K562 (cell line): Measurements from ENCODE around the gene FRYL. TPM values are rescaled to one million over a fixed set of nuclear protein-coding genes. Genes with fewer than 3 reads are reported as not detected.

Experiments
- ATAC-seq: fragments of 200-7000 bp; cut with Tn5 transposase; 3 replicates; pipeline ENCODE4 v1.9.1; 2020; ENCODE audit warnings: moderate library complexity
- BruUV-seq: library from RNA; stranded (reverse); fragments of 400-500 nt; replicated peaks from 2 replicates; lab custom pipeline; 2021; lab: Mats Ljungman, UMichigan
- CTCF ChIA-PET: fragments of 300-600 bp; formaldehyde crosslinking; extraction: SDS; loops from one replicate; lab custom pipeline; 2021; ENCODE audit warnings: low intra/inter-chr PET ratio; lab: Yijun Ruan, JAX
- POLR2A ChIA-PET: fragments of 300-600, 350-650 bp; sonication (Branson Sonifier 250); formaldehyde crosslinking; extraction: SDS; loops from one replicate; lab custom pipeline; 2021; ENCODE audit warnings: antibody characterized with exemption, inconsistent platforms; lab: Yijun Ruan, JAX
- DNase-seq, 4 experiments: peaks; one replicate each; pipeline versions ENCODE4 v3.0.0 to v3.0.0-alpha.2; 2011 to 2018; ENCODE audit warnings: low spot score in 3 of 4, mixed read lengths in 3 of 4; ENCODE audit errors: extremely low read depth in 1 of 4
- FAIRE-seq: peaks from 2 replicates; lab custom pipeline; 2011; peaks lifted over from hg19 to GRCh38; lab: Jason Lieb, UNC
- H2AFZ ChIP-seq: 2 replicates; pipeline ENCODE4 v1.6.0; 2011; ENCODE audit warnings: low read depth, low read length, control low read depth, inconsistent platforms
- H3K27ac ChIP-seq: fragments of 200-600 bp; 3 replicates; pipeline ENCODE4 v1.8.0; 2011; ENCODE audit warnings: low read depth, mild to moderate bottlenecking, control low read depth, inconsistent platforms, low read length, moderate library complexity, mixed read lengths; ENCODE audit errors: extremely low read depth
- H3K27me3 ChIP-seq, 2 experiments: fragments of 300-600 bp in 1 of 2; 2 replicates in 1 of 2; 3 replicates in 1 of 2; pipeline versions ENCODE4 v1.6.0 to v1.8.0; 2011; ENCODE audit warnings: inconsistent platforms in 2 of 2, low read length in 2 of 2, mild to moderate bottlenecking in 1 of 2, mixed read lengths in 1 of 2, moderate library complexity in 1 of 2; ENCODE audit not compliant: control insufficient read depth in 2 of 2, insufficient read depth in 2 of 2
- H3K36me3 ChIP-seq: fragments of 300-600 bp; 3 replicates; pipeline ENCODE4 v1.8.0; 2011; ENCODE audit warnings: mild to moderate bottlenecking, low read length, inconsistent platforms; ENCODE audit not compliant: control insufficient read depth, insufficient read depth
- H3K4me1 ChIP-seq, 2 experiments: fragments of 200-600 bp in 1 of 2; replicated peaks in 1 of 2; 2 replicates in 1 of 2; 3 replicates in 1 of 2; pipeline versions ENCODE4 v1.5.1 to v1.8.0; 2011; ENCODE audit warnings: inconsistent platforms in 2 of 2, low read length in 2 of 2, mild to moderate bottlenecking in 1 of 2, mixed read lengths in 1 of 2, moderate library complexity in 1 of 2; ENCODE audit not compliant: control insufficient read depth in 2 of 2, insufficient read depth in 2 of 2
- H3K4me2 ChIP-seq: 2 replicates; pipeline ENCODE4 v1.6.1; 2011; ENCODE audit warnings: low read length, control low read depth, inconsistent platforms, mixed read lengths; ENCODE audit not compliant: insufficient read depth
- H3K4me3 ChIP-seq: fragments of 200-600 bp; sonication (generic), shearing (Covaris generic); 2 replicates; pipeline ENCODE4 v1.5.1; 2016; ENCODE audit warnings: control low read depth, inconsistent platforms
- H3K79me2 ChIP-seq: fragments of 200-600 bp; 3 replicates; pipeline ENCODE4 v1.8.0; 2011; ENCODE audit warnings: low read length, inconsistent platforms; ENCODE audit not compliant: control insufficient read depth, insufficient read depth
- H3K9ac ChIP-seq, 2 experiments: 2 replicates each; pipeline versions ENCODE4 v1.6.0 to v1.6.1; 2011; ENCODE audit warnings: low read depth in 2 of 2, low read length in 2 of 2, control low read depth in 1 of 2, inconsistent platforms in 1 of 2, mild to moderate bottlenecking in 1 of 2, mixed read lengths in 1 of 2; ENCODE audit not compliant: insufficient read depth in 1 of 2
- H3K9me1 ChIP-seq: one replicate; pipeline ENCODE4 v1.6.0; 2011; ENCODE audit warnings: inconsistent platforms, mild to moderate bottlenecking, low read length, moderate library complexity; ENCODE audit not compliant: control insufficient read depth, insufficient read depth
- H3K9me3 ChIP-seq: replicated peaks from 2 replicates; pipeline ENCODE4 v1.5.1; 2011; ENCODE audit warnings: low read depth, low read length, inconsistent platforms; ENCODE audit not compliant: control insufficient read depth, insufficient read depth
- H4K20me1 ChIP-seq: replicated peaks from 2 replicates; pipeline ENCODE4 v1.6.1; 2011; ENCODE audit warnings: low read length, inconsistent platforms, mixed read lengths; ENCODE audit not compliant: control insufficient read depth, insufficient read depth
- CBX5 ChIP-seq: IDR thresholded peaks from 2 replicates; pipeline ENCODE4 v1.6.1; 2014; ENCODE audit warnings: low read depth, borderline replicate concordance
- HDAC8 ChIP-seq: fragments of 450-650 bp; IDR thresholded peaks from 2 replicates; pipeline ENCODE4 v1.6.1; 2016; ENCODE audit warnings: mild to moderate bottlenecking, missing genetic modification characterization, moderate library complexity, missing compliant biosample characterization
- KAT7 ChIP-seq: sonication (generic); formaldehyde crosslinking; IDR thresholded peaks from 2 replicates; pipeline ENCODE4 v1.8.0; 2022; ENCODE audit warnings: missing genetic modification reagents, mild to moderate bottlenecking, borderline replicate concordance
- MEIS2 ChIP-seq: fragments of 450-650 bp; IDR thresholded peaks from 2 replicates; pipeline ENCODE4 v1.6.1; 2014; ENCODE audit warnings: mild to moderate bottlenecking; ENCODE audit not compliant: partially characterized antibody
- NFIX ChIP-seq: fragments of 250-450 bp; sonication (Bioruptor Pico); IDR thresholded peaks from 2 replicates; pipeline ENCODE4 v1.4.0; 2020; ENCODE audit warnings: low read depth, mild to moderate bottlenecking, moderate library complexity
- RFX7 ChIP-seq: fragments of 250-450 bp; sonication (Bioruptor Pico); IDR thresholded peaks from 2 replicates; pipeline ENCODE4 v1.5.1; 2021; ENCODE audit warnings: mild to moderate bottlenecking
- RUNX1 ChIP-seq: sonication (generic); IDR thresholded peaks from 2 replicates; pipeline ENCODE4 v1.6.1; 2016; ENCODE audit warnings: antibody characterized with exemption, low read depth
- ZFX ChIP-seq: sonication (generic); formaldehyde crosslinking; IDR thresholded peaks from 2 replicates; pipeline ENCODE4 v1.8.0; 2022; ENCODE audit warnings: mild to moderate bottlenecking, missing genetic modification reagents, moderate library complexity
- in situ Hi-C: fragments of 300-500 bp; cut with MboI; formaldehyde crosslinking; loops from 4 replicates; pipeline ENCODE4 v1.15.0; 2018; ENCODE audit warnings: inconsistent platforms, mixed read lengths
- intact Hi-C: fragments of 100-400 bp; cut with micrococcal nuclease; formaldehyde crosslinking; loops from 2 replicates; pipeline ENCODE4 v1.14.2; 2022
- polyA plus RNA-seq, 8 experiments: library from polyadenylated mRNA; depleted of rRNA in 4 of 8; stranded (reverse) in 5 of 8; unstranded in 3 of 8; fragments of >200 nt; fragmentation: Nextera tagmentation in 2 of 8; fragmentation: Illumina TruSeq in 1 of 8; extraction: Ambion mirVana in 2 of 8; extraction: Trizol in 1 of 8; gene quantifications; 2 replicates each; pipeline versions ENCODE4 v1.2.1 to v1.2.3, GENCODE V29; 2011 to 2014; ENCODE audit warnings: inconsistent platforms in 1 of 8, missing spikeins in 1 of 8
- total RNA-seq, 7 experiments: library from RNA; depleted of rRNA in 6 of 7; stranded (reverse); fragments of >200 nt in 6 of 7; fragmentation: Illumina TruSeq in 2 of 7; extraction: Trizol in 2 of 7; gene quantifications; 2 replicates each; pipeline versions ENCODE4 v1.2.1 to v1.2.3, GENCODE V29; 2011 to 2021; ENCODE audit warnings: low replicate concordance in 1 of 7
- TF ChIP-seq, protein P1 (sequence below): fragments of 450-650 bp; IDR thresholded peaks from 2 replicates; pipeline ENCODE4 v1.6.1; 2016; ENCODE audit warnings: mild to moderate bottlenecking
- TF ChIP-seq, protein P2 (sequence below), 2 experiments: fragments of 450-650 bp; formaldehyde crosslinking in 1 of 2; IDR thresholded peaks; 2 replicates each; pipeline versions ENCODE4 v1.4.0 to v1.6.1; 2014 to 2020; ENCODE audit warnings: mild to moderate bottlenecking in 2 of 2, borderline replicate concordance in 1 of 2, low read depth in 1 of 2

Gene FRYL
- total and polyA plus RNA-seq, 9 of the 15 experiments (the other 6 are each of a cell fraction or from before 2014, with no cell fraction given) = 7.2 to 34.9 (median 15.9) TPM

GRCh38 chr4:48681856-48682255, 98.2 kb downstream of the FRYL start:
- peak; percentile 58 for ATAC-seq
- BruUV-seq = no TSS peak
- intact Hi-C loops (loop anchor here (1.0 to 10.0 kb wide), 5 partner anchors 53 to 281 kb away; partner anchors contain the start of gene FRYL), in situ Hi-C loops (loop anchor here (5.0 kb wide), 1 partner anchor 95 kb away; no protein-coding TSS in a partner anchor)
- no peaks in the 10 kb centered on the region; the same call in 2 of the 3 replicates for H3K36me3 ChIP-seq
- H4K20me1 ChIP-seq = no peaks in the 10 kb centered on the region
- ChIA-PET POLR2A (no interaction called here), CTCF (interaction anchor here (0.6 to 1.3 kb wide), 3 partner anchors 103 to 104 kb away, joined by 3 to 6 read pairs (median 3); no protein-coding TSS in a partner anchor)
- peaks cover 3% of the 10 kb centered on the region; the same call in 1 of the 2 replicates for H3K9me3 ChIP-seq
- FAIRE-seq = no peak
- peak overlapping the region; percentile 70; the same call in 2 of the 3 replicates for H3K27ac ChIP-seq
- H3K9me1 ChIP-seq = no peaks in the 10 kb centered on the region
- no peak overlapping the region for H2AFZ ChIP-seq
- no peaks in the 10 kb centered on the region for H3K27me3 ChIP-seq
- no peak overlapping the region for H3K9ac ChIP-seq
- H3K79me2 ChIP-seq = peaks cover 46% of the 10 kb centered on the region
- DNase-seq = peak in 1 of 4 experiments; percentile 59
- H3K4me1 ChIP-seq = peaks cover 2 to 29% of the 10 kb centered on the region in 2 experiments; a peak in 4 of 5 replicates
- no peak overlapping the region for H3K4me2 ChIP-seq
- no peak overlapping the region for H3K4me3 ChIP-seq
- TF ChIP-seq NFIX (CRISPR knock-in tag) = no peak
- no peak for TF ChIP-seq MEIS2
- no peak for TF ChIP-seq RFX7 (CRISPR knock-in tag)
- TF ChIP-seq CBX5 = no peak
- TF ChIP-seq HDAC8 (tag) = no peak
- TF ChIP-seq, protein P1, sequence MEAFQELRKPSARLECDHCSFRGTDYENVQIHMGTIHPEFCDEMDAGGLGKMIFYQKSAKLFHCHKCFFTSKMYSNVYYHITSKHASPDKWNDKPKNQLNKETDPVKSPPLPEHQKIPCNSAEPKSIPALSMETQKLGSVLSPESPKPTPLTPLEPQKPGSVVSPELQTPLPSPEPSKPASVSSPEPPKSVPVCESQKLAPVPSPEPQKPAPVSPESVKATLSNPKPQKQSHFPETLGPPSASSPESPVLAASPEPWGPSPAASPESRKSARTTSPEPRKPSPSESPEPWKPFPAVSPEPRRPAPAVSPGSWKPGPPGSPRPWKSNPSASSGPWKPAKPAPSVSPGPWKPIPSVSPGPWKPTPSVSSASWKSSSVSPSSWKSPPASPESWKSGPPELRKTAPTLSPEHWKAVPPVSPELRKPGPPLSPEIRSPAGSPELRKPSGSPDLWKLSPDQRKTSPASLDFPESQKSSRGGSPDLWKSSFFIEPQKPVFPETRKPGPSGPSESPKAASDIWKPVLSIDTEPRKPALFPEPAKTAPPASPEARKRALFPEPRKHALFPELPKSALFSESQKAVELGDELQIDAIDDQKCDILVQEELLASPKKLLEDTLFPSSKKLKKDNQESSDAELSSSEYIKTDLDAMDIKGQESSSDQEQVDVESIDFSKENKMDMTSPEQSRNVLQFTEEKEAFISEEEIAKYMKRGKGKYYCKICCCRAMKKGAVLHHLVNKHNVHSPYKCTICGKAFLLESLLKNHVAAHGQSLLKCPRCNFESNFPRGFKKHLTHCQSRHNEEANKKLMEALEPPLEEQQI = no peak
- no peak for TF ChIP-seq ZFX (CRISPR knock-in tag)
- no peak for TF ChIP-seq KAT7 (CRISPR knock-in tag)
- TF ChIP-seq RUNX1 = no peak
- TF ChIP-seq, protein P2, sequence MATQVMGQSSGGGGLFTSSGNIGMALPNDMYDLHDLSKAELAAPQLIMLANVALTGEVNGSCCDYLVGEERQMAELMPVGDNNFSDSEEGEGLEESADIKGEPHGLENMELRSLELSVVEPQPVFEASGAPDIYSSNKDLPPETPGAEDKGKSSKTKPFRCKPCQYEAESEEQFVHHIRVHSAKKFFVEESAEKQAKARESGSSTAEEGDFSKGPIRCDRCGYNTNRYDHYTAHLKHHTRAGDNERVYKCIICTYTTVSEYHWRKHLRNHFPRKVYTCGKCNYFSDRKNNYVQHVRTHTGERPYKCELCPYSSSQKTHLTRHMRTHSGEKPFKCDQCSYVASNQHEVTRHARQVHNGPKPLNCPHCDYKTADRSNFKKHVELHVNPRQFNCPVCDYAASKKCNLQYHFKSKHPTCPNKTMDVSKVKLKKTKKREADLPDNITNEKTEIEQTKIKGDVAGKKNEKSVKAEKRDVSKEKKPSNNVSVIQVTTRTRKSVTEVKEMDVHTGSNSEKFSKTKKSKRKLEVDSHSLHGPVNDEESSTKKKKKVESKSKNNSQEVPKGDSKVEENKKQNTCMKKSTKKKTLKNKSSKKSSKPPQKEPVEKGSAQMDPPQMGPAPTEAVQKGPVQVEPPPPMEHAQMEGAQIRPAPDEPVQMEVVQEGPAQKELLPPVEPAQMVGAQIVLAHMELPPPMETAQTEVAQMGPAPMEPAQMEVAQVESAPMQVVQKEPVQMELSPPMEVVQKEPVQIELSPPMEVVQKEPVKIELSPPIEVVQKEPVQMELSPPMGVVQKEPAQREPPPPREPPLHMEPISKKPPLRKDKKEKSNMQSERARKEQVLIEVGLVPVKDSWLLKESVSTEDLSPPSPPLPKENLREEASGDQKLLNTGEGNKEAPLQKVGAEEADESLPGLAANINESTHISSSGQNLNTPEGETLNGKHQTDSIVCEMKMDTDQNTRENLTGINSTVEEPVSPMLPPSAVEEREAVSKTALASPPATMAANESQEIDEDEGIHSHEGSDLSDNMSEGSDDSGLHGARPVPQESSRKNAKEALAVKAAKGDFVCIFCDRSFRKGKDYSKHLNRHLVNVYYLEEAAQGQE (IDR thresholded peaks at IDR 0.05; ENCODE audit: borderline replicate concordance) = peak; percentile 46; the same call in 1 of the 2 replicates
- TF ChIP-seq, protein P2 (CRISPR knock-in tag; IDR thresholded peaks at IDR 0.05; ENCODE audit: low read depth) = no peak
